ENCODE measurements around the gene MTHFSD.

DNA sequence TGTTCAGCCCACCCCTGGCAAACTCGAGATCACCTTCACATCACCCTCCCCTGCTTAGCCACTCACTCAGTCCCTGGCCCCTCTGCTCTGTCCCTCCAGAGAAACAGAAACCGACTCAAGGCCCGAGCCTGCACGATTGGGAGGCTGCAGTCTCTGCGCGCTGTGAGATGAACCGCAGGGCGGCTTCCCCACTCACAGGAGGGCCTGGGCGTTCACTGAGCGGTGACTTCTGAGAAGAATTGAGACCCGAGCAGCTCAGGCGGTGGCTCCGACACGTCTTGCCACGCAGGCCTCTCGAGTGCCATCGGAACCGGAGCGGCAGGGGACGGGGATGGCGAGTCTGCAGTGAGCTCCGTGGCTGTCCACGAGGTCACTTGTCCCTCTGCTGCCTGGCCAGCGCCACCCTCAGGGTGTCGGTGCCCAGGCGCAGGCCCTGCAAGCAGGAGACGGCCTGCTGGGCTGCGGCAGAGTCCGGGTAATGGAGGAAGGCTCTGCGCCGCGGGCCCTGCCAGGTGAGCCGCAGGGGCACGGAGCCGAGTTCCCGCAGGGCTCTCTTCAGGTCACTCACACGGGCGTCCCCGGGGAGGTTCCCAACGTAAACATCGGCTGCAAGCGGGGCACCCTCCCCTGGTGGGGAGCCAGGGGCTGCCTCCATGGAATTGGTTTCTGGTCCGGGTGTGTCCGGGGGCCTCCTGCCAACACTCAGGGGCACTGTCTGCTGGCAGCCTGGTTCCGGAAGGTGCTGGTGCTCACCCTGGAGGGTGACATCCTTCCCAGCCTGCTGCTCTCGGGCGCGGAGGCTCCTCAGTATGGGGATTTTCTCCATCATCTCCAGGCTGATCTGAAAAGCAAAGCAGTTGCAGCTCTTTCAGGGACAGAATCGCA is 23.2 kb downstream of the MTHFSD start:
- TF ChIP-seq, protein P1, sequence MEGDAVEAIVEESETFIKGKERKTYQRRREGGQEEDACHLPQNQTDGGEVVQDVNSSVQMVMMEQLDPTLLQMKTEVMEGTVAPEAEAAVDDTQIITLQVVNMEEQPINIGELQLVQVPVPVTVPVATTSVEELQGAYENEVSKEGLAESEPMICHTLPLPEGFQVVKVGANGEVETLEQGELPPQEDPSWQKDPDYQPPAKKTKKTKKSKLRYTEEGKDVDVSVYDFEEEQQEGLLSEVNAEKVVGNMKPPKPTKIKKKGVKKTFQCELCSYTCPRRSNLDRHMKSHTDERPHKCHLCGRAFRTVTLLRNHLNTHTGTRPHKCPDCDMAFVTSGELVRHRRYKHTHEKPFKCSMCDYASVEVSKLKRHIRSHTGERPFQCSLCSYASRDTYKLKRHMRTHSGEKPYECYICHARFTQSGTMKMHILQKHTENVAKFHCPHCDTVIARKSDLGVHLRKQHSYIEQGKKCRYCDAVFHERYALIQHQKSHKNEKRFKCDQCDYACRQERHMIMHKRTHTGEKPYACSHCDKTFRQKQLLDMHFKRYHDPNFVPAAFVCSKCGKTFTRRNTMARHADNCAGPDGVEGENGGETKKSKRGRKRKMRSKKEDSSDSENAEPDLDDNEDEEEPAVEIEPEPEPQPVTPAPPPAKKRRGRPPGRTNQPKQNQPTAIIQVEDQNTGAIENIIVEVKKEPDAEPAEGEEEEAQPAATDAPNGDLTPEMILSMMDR (IDR thresholded peaks at IDR 0.05) = no peak
- no peak for TF ChIP-seq POLR2AphosphoS5 (IDR thresholded peaks at IDR 0.05)
